HG03060 (cell line): ENCODE measurements around the gene RPP40.
"Not testable (repeated sequence)": the region's sequence is repeated elsewhere in the genome, so short reads cannot be mapped to it uniquely, and the experiment has no call there.

Source experiments
- ATAC-seq: cut with Tn5 transposase; IDR thresholded peaks from one replicate; pipeline ENCODE4 v1.9.1; 2021; ENCODE audit warnings: low read depth, moderate number of reproducible peaks; ENCODE audit not compliant: unreplicated experiment

The RPP40 gene

GRCh38 chr6:5003604-5004372 lies at the start of gene RPP40:
TSS of gene RPP40 (minus strand) at chr6:5004037. CDS start at chr6:5004002, 35 bp downstream.
- ATAC-seq = peak; percentile 91

- no peak for ATAC-seq
Observed at GRCh38 chr6:5053038-5053437, 49.2 kb upstream of the RPP40 start.

- ATAC-seq = no peak
Observed at GRCh38 chr6:5051394-5051793, 47.6 kb upstream of the RPP40 start.

- ATAC-seq = no peak
Observed at GRCh38 chr6:5050009-5050408, 46.2 kb upstream of the RPP40 start.

- ATAC-seq = no peak
Observed at GRCh38 chr6:5046430-5046829, 42.6 kb upstream of the RPP40 start.

GRCh38 chr6:5045416-5045815 lies 41.6 kb upstream of the RPP40 start:
- no peak for ATAC-seq

- ATAC-seq = no peak
Observed at GRCh38 chr6:5044866-5045265, 41.0 kb upstream of the RPP40 start.

- no peak for ATAC-seq
Observed at GRCh38 chr6:5042436-5042835, 38.6 kb upstream of the RPP40 start.

- ATAC-seq = no peak
Observed at GRCh38 chr6:5041955-5042354, 38.1 kb upstream of the RPP40 start.

- ATAC-seq = no peak
Observed at GRCh38 chr6:5036269-5036668, 32.4 kb upstream of the RPP40 start.

GRCh38 chr6:5034736-5035135 lies 30.9 kb upstream of the RPP40 start:
- no peak for ATAC-seq

GRCh38 chr6:5034328-5034727 lies 30.5 kb upstream of the RPP40 start:
- no peak for ATAC-seq

- not testable (repeated sequence) for ATAC-seq
Observed at GRCh38 chr6:5033214-5033904, 29.5 kb upstream of the RPP40 start.

- not testable (repeated sequence) for ATAC-seq
Observed at GRCh38 chr6:5032706-5033105, 28.9 kb upstream of the RPP40 start.

- ATAC-seq = no peak
Observed at GRCh38 chr6:5031150-5031549, 27.3 kb upstream of the RPP40 start.

- ATAC-seq = no peak
Observed at GRCh38 chr6:5030596-5031136, 26.8 kb upstream of the RPP40 start.

- ATAC-seq = no peak
Observed at GRCh38 chr6:5029609-5030008, 25.8 kb upstream of the RPP40 start.

GRCh38 chr6:5028921-5029320 lies 25.1 kb upstream of the RPP40 start:
- ATAC-seq = no peak

GRCh38 chr6:5028301-5028700 lies 24.5 kb upstream of the RPP40 start:
- ATAC-seq = no peak

- no peak for ATAC-seq
Observed at GRCh38 chr6:5025911-5026819, 22.3 kb upstream of the RPP40 start.

GRCh38 chr6:5023923-5024322 lies 20.1 kb upstream of the RPP40 start:
- ATAC-seq = no peak
